Measurements from ENCODE around the gene SEMA4D.
A peak's percentile ranks its signal among the peaks of the same experiment; 100 is the strongest.

Gene SEMA4D, protein sequence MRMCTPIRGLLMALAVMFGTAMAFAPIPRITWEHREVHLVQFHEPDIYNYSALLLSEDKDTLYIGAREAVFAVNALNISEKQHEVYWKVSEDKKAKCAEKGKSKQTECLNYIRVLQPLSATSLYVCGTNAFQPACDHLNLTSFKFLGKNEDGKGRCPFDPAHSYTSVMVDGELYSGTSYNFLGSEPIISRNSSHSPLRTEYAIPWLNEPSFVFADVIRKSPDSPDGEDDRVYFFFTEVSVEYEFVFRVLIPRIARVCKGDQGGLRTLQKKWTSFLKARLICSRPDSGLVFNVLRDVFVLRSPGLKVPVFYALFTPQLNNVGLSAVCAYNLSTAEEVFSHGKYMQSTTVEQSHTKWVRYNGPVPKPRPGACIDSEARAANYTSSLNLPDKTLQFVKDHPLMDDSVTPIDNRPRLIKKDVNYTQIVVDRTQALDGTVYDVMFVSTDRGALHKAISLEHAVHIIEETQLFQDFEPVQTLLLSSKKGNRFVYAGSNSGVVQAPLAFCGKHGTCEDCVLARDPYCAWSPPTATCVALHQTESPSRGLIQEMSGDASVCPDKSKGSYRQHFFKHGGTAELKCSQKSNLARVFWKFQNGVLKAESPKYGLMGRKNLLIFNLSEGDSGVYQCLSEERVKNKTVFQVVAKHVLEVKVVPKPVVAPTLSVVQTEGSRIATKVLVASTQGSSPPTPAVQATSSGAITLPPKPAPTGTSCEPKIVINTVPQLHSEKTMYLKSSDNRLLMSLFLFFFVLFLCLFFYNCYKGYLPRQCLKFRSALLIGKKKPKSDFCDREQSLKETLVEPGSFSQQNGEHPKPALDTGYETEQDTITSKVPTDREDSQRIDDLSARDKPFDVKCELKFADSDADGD

DNA sequence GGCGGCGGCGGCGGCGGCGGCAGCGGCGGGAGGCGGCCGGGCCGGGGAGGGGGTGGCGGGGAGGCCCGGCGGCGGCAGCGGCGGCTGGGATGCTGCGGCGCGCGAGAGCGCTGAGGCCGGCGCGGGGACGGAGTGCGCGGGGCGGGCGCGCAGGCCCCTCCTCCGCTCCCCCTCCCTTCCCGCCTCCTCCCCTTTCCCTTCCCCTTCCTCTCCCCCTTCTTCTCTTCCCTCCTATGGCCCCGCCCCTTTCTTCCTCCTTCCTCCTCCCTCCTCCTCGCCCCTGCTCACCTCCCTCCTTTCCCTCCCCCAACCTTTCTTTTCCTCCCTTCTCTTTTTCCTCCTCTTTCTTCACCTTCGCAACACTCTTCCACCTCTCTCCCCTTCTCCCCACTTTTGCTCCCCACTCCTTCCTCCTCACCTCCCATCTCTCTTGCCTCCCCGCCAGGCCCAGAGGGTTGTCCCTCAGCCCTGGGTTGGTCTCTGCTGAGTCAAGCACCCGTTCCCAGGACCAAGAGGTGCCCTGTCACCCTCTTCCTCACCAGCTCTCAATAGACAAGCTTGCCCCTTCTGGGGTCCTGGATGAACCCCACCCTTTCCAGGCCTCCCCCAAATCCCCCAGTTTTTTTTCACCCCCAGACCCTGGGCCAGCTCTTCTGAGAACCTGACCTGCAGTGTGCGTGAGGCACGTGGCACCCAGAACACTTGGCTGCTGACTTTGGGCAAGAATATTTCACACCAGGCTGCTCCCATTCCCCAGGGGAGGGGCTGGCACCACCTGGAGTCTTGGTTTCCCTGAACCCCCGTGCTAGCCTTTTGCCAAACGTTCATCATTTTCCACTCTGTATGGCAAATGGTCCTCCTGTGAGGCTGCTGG lies at the start of gene SEMA4D:
Gene SEMA4D (minus strand): TSS at position 136 of the 874 bp plus-strand sequence. CDS start 92,657 bp downstream, outside the sequence.
- DNase-seq = no peak

DNA sequence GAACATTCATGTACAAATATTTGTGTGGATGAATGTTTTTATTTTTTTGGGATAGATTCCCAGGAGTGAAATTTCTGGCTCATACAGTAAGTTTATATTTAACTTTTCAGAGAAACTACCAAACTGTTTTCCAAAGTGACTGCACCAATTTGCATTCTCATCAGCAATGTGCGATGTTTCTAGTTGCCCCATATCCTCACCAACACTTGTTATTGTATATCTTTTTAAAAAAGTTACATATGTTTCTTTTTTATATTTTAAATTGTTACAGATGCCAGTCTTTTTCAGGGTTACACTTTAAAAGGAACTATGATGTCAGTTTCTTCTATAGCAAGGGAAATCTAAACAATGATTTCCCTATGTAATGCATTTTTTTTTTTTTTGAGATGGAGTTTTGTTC lies 49.1 kb upstream of the SEMA4D start:
- DNase-seq = no peak

DNA sequence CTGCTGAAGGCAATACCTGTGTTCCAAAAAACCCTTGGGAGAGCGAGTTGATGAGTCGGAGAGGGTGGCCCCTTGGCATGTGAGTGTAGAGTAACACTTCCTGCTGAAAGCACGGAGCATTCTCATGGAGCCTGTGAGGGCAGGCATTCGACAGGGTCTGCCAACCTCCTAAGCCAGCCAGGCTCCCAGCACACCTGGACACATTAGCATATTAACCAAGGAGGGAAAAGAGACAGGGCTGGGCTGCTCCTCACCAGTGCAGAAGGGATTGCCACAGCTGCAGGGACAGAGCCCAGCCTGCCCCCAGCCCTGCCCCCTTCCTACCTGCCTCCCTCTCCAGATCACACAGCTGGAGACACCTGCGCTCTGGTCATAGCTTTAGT lies 46.4 kb upstream of the SEMA4D start:
- DNase-seq = peak in 1 of 2 experiments; percentile 37

DNA sequence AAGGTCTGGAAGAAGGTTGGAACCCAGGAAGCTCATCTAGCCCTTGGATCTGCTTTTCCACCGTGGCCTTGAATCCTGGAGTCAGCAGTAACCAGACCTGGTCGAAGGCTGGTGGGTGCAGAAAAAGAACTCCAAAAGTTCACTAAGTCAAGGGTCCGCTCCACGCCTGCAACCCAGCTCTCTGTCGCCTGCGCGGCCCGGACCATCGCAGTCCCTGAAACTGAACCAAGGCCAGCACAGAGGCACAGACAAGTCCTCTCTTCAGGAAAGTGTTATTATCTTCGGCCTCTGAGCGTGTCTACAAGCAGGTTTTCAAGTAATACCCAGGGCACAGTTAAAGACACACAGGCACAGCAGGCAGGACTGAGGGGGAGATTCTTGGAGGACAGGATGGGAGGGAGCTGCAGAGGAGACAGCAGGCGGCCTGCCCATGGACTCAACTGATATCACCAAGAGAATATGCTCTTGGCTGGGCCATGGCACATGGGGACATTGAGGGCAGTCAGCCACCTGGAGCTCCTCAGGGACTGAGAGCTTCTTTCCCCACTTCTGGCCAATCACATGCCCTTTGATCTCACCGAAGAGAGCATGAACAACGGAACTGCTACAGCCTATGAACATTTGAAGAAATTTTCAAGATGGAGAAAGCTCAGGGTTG lies 45.8 kb upstream of the SEMA4D start:
- no peak for DNase-seq

DNA sequence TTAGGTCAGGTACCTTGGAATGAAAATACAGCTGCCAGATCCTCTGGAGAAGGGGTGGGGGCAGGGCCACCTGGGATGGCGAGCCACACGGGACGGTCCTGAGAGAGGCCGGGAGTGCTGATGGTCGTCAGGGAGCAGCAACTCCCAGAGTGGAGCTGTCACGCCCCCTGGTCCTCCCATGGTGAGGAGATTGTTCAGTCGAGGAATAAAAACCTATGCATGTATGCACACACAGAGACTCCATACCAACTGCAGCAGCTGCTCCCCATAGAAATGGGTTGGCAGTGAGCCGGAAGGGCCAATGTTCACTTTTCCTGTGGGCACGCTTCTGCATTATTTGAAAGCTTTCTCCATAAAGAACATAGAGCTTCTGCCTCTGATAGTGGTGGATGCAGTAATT lies 45.2 kb upstream of the SEMA4D start:
- no peak for DNase-seq

DNA sequence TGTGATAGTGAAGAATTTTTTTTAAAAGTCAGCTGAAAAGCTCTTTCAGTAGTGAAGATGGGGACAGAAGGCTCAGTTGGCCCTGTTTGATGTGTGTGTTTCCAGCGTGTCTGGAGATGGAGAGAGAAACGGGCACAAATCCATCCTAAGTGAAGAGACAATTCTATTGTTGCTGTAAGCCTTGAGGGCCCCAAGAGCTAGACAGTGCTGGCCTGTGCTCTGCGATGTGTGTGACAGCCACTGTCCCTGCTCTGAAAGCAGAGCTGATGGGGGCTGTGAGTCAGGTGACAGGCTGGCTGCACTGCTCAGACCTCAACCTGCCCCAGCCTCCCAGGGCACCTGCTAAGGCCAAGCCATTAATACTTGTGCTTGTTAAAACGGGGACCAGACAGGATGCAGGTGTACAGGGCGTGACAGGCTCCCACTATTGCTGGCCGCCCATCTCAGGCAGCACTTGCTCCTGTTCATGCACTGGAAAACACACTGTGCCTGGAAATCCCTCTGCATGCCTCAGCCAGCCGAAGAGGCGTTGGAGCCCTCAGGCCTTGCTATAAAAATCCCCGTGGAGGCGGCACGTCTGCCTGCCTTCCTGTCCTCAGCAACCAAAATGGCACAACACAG lies 44.6 kb upstream of the SEMA4D start:
- DNase-seq = no peak

DNA sequence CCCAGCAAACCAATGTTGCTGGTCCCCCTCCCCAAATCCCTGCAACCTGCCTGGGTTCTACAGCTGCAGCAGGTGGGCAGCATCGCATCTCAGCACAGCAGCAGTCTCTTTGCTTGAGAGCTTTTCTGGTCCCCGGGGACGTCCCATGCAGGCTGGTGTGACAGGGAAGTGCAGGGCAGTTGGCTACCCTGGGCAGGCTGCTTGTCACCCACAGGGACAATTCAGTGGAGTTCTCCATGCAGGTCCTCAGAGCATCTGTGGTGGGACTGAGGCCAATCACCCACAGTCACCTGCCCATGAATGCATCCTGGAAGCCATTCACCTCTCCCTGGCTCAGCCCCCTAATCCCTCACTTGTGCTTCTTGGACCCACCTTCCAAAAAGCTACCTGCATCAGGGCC lies 43.9 kb upstream of the SEMA4D start:
- no peak for DNase-seq

DNA sequence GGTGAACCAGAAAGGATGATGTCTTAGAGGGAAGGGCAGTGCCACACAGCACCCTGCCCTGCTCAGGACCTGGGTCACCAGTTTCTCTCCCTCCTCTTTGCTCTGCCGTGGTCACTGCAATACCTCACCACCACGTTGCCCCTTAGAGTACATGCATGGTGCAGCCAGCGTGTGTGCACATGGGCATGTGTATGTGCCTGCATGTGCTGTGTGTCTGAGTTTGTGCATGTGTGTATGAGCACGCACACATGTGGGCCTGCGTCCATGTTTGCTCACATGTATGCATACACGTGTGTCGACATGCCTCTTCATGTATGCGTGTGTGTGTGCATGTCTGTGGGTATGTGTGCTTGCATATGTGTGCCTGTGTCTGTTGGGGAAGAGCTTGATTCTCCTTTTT lies 41.5 kb upstream of the SEMA4D start:
- DNase-seq = no peak

DNA sequence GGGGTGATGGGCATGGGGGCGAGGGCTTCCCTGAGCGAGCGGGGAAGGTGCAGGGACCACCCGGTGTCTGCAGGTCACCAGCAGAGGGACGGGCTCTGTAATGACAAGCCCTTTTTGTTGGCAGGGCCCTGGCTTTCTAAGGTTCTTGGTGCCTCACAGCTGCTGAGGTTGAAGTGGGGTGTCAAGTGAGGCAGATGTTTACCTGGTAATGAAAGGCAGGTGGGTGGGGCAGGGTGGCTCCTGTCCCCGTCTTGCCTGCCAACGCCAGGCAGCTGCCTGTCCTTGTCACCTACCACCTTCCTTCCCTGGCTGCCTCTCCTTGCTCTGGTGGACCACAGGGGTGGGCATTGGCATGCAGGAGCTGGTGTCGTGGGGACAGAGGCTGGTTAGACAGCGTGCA lies 41.0 kb upstream of the SEMA4D start:
- peak; percentile 32 to 60 for DNase-seq

DNA sequence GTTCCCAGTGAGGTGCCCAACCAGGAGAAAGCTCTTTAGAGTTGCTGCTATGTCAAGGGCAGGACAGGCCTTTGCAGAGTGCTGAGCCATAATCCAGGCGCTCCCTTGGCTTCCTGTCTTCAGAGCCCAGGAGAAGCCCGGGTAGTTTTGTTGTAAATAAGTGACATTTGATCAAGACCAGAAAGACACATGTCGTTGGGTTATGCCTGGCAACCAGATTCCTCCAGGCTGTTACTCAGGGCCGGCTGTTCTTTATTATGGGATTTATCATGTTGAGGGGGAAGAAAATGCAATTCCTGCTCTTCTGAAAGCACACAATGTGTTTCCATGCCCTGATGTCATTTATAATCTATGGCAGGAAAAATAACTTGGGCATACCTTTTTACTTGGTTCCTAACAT lies 39.3 kb upstream of the SEMA4D start:
- no peak for DNase-seq

DNA sequence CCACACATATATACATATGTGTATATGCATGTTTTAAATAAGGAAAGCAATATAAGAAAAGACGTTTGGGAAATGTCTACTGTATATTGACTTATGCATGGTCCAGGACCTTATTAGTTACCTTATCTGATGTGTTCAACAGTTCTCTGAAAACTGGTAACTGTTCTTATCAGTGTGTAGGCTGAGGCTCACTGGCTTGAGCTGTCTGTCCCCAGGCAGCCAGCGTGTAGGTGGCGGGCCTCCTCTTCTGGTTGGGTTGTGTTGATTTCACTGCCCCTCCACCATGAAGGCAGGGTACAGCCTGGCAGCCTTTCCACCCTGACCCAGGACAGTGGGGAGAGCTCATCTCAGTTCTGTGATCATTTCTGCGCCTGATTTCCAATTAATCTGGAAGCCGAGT lies 38.7 kb upstream of the SEMA4D start:
- no peak for DNase-seq

DNA sequence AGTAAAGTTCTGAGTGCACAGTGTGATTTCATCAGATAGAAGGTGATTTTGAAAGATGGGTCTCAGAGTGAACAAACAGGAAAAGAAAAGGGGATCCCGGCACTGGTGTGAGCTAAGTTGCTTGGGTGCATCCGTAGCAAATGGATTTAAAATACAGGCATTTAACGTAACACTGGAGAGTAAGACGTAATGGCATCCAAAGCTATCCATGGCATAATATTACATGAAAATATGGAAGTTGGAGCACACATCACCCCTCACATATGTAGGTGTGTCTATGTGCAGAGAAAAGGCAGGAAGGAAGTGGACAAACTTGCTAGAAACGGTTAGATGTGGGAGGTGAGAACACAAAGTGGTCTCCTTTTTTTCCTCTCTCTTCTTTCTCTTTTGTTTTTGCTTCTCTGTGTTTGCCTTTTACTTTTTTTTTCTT lies 38.2 kb upstream of the SEMA4D start:
- DNase-seq = no peak

DNA sequence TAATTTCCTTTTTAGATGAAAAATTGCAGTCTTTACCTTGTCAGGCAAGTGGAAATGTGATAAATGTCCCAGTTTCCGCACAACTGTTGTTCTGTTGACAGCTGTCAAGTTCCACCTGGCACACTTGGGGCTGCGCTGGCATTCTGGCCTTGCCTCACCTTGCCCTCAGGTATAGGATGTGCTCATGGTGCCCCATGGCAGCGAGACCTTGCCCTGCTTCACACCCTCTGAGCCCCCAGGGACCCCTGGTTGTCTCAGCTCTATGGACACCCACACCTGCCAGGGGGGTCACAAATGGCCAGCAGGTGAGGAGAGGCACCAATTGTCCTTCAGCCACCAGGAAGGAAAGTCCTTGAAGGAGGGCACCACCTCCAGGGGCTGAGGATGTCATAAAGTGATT lies 37.5 kb upstream of the SEMA4D start:
- DNase-seq = no peak

DNA sequence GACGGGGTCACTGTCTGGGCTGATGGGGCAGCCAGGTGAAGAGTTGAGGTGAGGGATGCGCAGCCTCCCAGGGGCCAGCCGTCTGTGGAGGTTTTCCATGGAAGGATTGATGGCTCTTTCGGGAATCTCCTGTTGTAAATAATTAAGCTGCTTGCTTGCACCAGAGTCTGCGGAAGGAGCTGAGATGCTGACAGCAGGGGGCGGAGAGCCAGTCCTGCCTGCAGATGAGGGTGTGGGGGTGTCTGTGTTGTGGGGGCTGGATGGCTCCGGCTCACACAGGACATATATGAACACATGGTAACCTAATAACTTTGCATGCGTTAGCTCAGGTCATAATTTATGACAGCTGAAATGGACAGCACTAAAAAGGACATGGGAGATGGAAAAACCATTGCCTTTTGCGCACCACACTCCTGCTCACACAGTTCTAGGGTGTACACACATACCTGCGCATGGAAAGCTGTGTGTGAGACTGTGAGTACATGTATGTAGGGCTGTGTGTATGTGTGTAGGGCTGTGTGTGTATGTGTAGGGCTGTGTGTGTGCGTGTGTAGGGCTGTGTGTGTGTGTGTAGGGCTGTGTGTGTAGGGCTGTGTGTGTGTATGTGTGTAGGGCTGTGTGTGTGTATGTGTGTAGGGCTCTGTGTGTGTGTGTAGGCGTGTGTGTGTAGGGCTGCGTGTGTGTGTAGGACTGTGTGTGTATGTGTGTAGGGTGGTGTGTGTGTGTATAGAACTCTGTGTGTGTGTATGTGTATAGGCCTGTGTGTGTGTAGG lies 36.8 kb upstream of the SEMA4D start:
- no peak for DNase-seq

DNA sequence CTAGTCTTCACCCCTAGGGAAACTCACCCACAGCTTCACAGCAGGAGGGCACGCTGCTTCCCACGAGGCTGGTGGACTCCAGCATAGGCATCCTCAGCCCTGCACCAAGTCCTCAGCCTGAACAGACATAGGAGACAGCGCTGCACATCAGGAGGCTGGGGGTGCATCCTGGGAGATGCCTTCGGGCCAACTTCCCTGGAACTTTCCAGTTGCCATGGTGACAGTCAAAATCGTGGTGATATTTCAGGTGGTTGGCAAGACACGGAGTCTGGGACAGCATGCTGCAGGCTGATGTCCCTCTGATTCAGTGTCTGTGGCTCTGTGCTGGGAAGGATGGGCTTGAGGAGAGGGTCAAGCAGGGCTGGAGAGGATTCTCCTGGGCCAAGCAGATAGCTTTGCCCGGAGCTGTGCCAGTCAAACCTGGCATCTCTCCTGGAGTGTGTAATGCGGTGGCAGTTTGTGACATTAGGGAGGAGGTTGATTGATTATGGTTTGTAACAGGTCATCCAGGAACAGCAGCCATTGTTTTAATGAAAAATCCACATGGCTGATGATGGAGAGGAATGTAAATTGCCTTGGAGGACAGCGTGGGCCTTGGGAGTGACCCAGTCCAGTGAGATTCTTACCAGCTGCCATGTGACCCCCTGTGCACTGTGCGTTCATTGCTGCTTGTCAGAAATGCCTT lies 35.6 kb upstream of the SEMA4D start:
- no peak for DNase-seq

DNA sequence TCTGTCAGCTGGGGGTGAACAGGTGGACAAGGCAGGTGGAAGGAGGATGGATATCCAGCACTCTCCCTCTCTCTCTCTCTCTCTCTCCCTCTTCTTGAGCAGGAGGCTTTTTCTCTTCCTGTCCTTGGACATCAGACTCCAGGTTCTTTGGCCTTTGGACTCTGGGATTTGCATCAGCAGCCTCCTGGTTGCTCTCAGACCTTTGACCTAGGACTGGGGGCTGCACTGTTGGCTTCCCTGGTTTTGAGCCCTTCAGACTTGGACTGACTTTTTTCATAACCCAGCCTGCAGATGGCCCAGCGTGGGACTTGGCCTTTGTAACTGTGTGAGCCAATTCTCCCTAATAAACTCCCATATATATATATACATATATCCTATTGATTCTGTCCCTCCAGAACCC lies 35.0 kb upstream of the SEMA4D start:
- DNase-seq = no peak

DNA sequence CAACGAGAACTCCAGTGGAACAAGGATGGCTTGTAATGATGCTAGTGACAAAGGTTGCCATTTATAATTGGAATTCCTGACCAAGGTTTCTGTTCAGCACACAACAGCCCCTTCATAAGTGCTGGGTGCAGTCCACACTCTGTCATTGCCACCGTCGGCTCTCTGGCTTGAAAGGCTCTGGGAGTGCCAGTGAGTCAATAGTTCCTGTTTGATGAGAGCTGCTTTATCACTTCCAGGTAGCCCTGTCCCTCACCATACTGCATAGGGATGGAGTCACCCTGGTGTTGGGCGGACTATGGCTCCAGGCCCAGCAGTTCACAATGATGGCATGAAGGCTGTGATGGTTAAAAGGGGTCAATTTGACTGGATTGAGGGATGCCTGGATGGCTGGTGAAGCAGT lies 34.6 kb upstream of the SEMA4D start:
- no peak for DNase-seq

DNA sequence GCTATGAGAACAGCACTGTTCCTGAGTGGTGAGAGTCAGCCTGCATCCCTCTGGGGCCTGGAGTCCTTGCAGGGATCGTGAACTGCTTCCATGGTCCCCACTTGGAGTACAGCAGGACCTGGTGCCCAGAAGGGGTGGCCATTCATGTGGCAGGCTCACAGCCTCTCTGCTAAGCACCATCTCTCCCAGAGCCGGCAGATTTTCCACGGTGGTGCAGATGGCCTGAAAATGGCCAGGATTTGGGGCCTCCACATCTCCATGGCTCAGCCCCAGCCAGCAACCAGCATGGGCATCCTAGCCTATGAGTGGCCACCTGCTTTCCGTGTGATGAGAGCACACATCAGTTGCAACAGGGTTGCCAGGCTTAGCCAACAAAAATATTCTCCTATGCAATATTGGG lies 33.9 kb upstream of the SEMA4D start:
- DNase-seq = no peak

DNA sequence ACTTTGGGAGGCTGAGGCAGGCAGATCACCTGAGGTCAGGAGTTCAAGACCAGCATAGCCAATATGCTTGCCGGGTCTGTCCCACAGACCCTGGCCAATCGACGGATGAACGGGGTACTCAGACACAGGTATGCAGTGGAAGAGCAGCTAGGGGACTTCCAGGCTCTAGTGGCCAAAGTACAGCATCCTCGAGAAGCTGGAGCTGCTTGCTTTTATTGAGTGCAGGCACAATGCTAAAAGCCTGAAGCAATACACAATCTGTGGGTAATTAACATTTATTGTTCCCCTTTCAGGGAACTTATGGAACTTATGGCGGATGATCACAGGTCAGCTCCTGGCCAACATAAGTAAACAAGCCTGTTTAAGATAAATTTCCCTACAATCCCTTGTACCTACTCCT lies 32.8 kb upstream of the SEMA4D start:
- no peak for DNase-seq

DNA sequence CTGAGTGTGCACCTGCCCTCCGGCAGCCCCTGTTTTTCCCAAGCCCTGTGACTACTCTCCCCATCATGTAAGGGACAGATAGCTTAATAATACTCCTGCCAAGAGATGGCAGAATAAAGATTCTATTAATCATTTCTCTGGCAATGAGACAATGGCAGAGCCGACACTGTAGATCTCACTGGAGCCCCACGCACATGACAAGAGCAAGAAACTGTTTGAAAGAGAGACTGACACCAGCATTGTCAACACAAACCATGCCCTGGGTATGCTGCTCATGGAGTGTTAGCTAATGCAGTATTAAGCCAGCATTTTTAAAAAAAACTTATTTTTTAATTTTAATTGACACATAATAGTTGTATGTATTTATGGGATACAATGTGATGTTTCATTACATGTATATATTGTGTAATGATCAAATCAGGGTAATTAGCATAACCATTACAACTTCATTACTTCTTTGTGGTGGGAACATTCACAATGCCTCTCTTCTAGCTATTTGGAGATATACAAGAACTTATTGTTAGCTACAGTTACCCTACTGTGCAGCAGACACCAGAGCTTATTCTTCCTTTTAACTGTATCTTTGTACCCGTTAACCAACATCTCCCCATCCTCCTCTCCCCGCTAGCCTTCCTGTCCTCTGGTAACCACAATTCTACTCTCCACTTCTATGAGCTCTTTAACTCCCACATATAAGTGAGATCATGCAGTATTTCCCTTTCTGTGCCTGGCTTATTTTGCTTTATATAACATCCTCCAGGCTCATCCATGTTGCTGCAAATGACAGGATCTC lies 31.5 kb upstream of the SEMA4D start:
- DNase-seq = no peak

Measured in NCI-H187 (cell line).